Activated CD4-positive, alpha-beta T cell treated with anti-CD3 and anti-CD28 coated beads for 1 hour (primary cell): ENCODE results near the gene MFRP.
A peak's percentile ranks its signal among the peaks of the same experiment; 100 is the strongest.

Experiments
- DNase-seq: peaks from one replicate; pipeline ENCODE4 v3.0.0-alpha.2; 2020

MFRP gene

GRCh38 chr11:119372260-119373058 lies 26.0 kb upstream of the MFRP start:
- DNase-seq: no peak

GRCh38 chr11:119371778-119372182 lies 25.3 kb upstream of the MFRP start:
- no peak for DNase-seq

GRCh38 chr11:119371067-119371601 lies 24.6 kb upstream of the MFRP start:
- DNase-seq: no peak

GRCh38 chr11:119370486-119371046 lies 24.1 kb upstream of the MFRP start:
- no peak for DNase-seq

GRCh38 chr11:119369132-119369925 lies 22.8 kb upstream of the MFRP start:
- no peak for DNase-seq

GRCh38 chr11:119368121-119369034 lies 21.9 kb upstream of the MFRP start:
- DNase-seq: no peak

- DNase-seq: no peak
These were observed 21.2 kb upstream of the MFRP start for GRCh38 chr11:119367661-119368120.

- no peak for DNase-seq
These were observed 20.4 kb upstream of the MFRP start for GRCh38 chr11:119366690-119367620.

GRCh38 chr11:119365071-119365591 lies 18.6 kb upstream of the MFRP start:
- DNase-seq: no peak

GRCh38 chr11:119363851-119364590 lies 17.5 kb upstream of the MFRP start:
- DNase-seq: peak; percentile 40

GRCh38 chr11:119363081-119363850 lies 16.8 kb upstream of the MFRP start:
- no peak for DNase-seq

- no peak for DNase-seq
These were observed 16.2 kb upstream of the MFRP start for GRCh38 chr11:119362741-119363080.

- no peak for DNase-seq
These were observed 15.6 kb upstream of the MFRP start for GRCh38 chr11:119361941-119362725.

- DNase-seq: no peak
These were observed 14.7 kb upstream of the MFRP start for GRCh38 chr11:119361056-119361787.

GRCh38 chr11:119359365-119360214 lies 13.1 kb upstream of the MFRP start:
- no peak for DNase-seq

GRCh38 chr11:119357074-119357473 lies 10.6 kb upstream of the MFRP start:
- no peak for DNase-seq
